HG03460 (cell line): ENCODE measurements around the gene HTT-AS.
A peak's percentile ranks its signal among the peaks of the same experiment; 100 is the strongest.

Source experiments
- ATAC-seq: cut with Tn5 transposase; IDR thresholded peaks from one replicate; pipeline ENCODE4 v1.9.1; 2021; ENCODE audit not compliant: unreplicated experiment

HTT-AS gene

GRCh38 chr4:3091464-3091863 is 17.1 kb upstream of the HTT-AS start:
- no peak for ATAC-seq

GRCh38 chr4:3087115-3087797 is 12.9 kb upstream of the HTT-AS start:
- ATAC-seq = no peak

GRCh38 chr4:3085948-3086670 is 11.8 kb upstream of the HTT-AS start:
- no peak for ATAC-seq

GRCh38 chr4:3083732-3084131 is 9.4 kb upstream of the HTT-AS start:
- ATAC-seq = no peak

GRCh38 chr4:3082925-3083515 is 8.7 kb upstream of the HTT-AS start:
- no peak for ATAC-seq

GRCh38 chr4:3079694-3080123 is 5.4 kb upstream of the HTT-AS start:
- ATAC-seq = peak; percentile 44

GRCh38 chr4:3077796-3078195 is 3.5 kb upstream of the HTT-AS start:
- ATAC-seq = peak; percentile 29

GRCh38 chr4:3075652-3075981 is 1.3 kb upstream of the HTT-AS start:
- no peak for ATAC-seq

- no peak for ATAC-seq
These were observed 711 bp upstream of the HTT-AS start for GRCh38 chr4:3074846-3075651.

GRCh38 chr4:3073158-3074077 is 920 bp downstream of the HTT-AS start:
- ATAC-seq = peak; percentile 37

- no peak for ATAC-seq
These were observed 2.5 kb downstream of the HTT-AS start for GRCh38 chr4:3071811-3072210.

GRCh38 chr4:3070709-3071500 is 3.4 kb downstream of the HTT-AS start:
- no peak for ATAC-seq

GRCh38 chr4:3069661-3070199 is 4.6 kb downstream of the HTT-AS start:
- no peak for ATAC-seq

GRCh38 chr4:3067473-3068001 is 6.8 kb downstream of the HTT-AS start:
- ATAC-seq = no peak

- no peak for ATAC-seq
These were observed 7.4 kb downstream of the HTT-AS start for GRCh38 chr4:3066836-3067400.

GRCh38 chr4:3065551-3065950 is 8.8 kb downstream of the HTT-AS start:
- no peak for ATAC-seq

GRCh38 chr4:3062471-3062870 is 11.9 kb downstream of the HTT-AS start:
- ATAC-seq = no peak

GRCh38 chr4:3060946-3061345 is 13.4 kb downstream of the HTT-AS start:
- no peak for ATAC-seq

GRCh38 chr4:3059943-3060342 is 14.4 kb downstream of the HTT-AS start:
- ATAC-seq = no peak
